ENCODE results near the gene BFAR. TPM values are rescaled to one million over a fixed set of nuclear protein-coding genes. Genes with fewer than 3 reads are reported as not detected.

BFAR gene
- total RNA-seq = 76.9 and 98.9 TPM in 2 replicates
- polyA plus RNA-seq = 44.0 and 44.6 TPM in 2 replicates

- peak within 1 kb of the TSS; percentile 77 for H2AFZ ChIP-seq
- H3K9me2 ChIP-seq (replicated peaks; ENCODE audit: insufficient read depth) = no peaks in the 10 kb centered on the region
- H3K4me2 ChIP-seq = peak within 1 kb of the TSS; percentile 89
- H3K27ac ChIP-seq = peak within 1 kb of the TSS; percentile 97
- peaks cover 68% of the 10 kb centered on the region for H3K79me2 ChIP-seq
- no peaks in the 10 kb centered on the region for H3K9me3 ChIP-seq (ENCODE audit: low read depth)
- no peaks in the 10 kb centered on the region for H3K27me3 ChIP-seq
- H3K36me3 ChIP-seq (replicated peaks; ENCODE audit: insufficient read depth, low read depth) = no peaks in the 10 kb centered on the region
- peaks cover 18% of the 10 kb centered on the region for H4K20me1 ChIP-seq (ENCODE audit: insufficient read depth, poor library complexity, severe bottlenecking)
- DNase-seq (ENCODE audit: low spot score) = peak; percentile 99
- H3K4me3 ChIP-seq = peak within 1 kb of the TSS; percentile 87
- peaks cover 47% of the 10 kb centered on the region for H3K4me1 ChIP-seq (ENCODE audit: insufficient read depth)
- TF ChIP-seq EZH2 (IDR thresholded peaks at IDR 0.05; ENCODE audit: borderline replicate concordance) (no peak), CTCF (IDR thresholded peaks at IDR 0.05; ENCODE audit: poor library complexity) (no peak), EZH2phosphoT487 (IDR thresholded peaks at IDR 0.05; ENCODE audit: low read depth, severe bottlenecking, unreplicated experiment) (no peak)
- under 1% methylated on average over 64 of the region's 69 CpGs for WGBS (ENCODE audit: low lambda C conversion rate, missing lambda C conversion rate)
Measured at GRCh38 chr16:14632693-14633569, at the start of gene BFAR. TSS of gene BFAR (plus strand) at chr16:14632951. CDS start at chr16:14644347, 11,396 bp downstream.

- DNase-seq (ENCODE audit: low spot score) = no peak
- Histone ChIP-seq H3K27ac (no peak overlapping the region), H3K27me3 (no peaks in the 10 kb centered on the region), H2AFZ (no peak overlapping the region), H3K4me1 (ENCODE audit: insufficient read depth) (no peaks in the 10 kb centered on the region), H3K9me2 (replicated peaks; ENCODE audit: insufficient read depth) (no peaks in the 10 kb centered on the region), H3K79me2 (no peaks in the 10 kb centered on the region), H3K9me3 (ENCODE audit: low read depth) (no peaks in the 10 kb centered on the region), H3K4me3 (no peak overlapping the region), H4K20me1 (ENCODE audit: insufficient read depth, poor library complexity, severe bottlenecking) (no peaks in the 10 kb centered on the region), H3K4me2 (no peak overlapping the region), H3K36me3 (replicated peaks; ENCODE audit: insufficient read depth, low read depth) (no peaks in the 10 kb centered on the region)
- TF ChIP-seq CTCF (IDR thresholded peaks at IDR 0.05; ENCODE audit: poor library complexity) (no peak), EZH2phosphoT487 (IDR thresholded peaks at IDR 0.05; ENCODE audit: low read depth, severe bottlenecking, unreplicated experiment) (no peak), EZH2 (IDR thresholded peaks at IDR 0.05; ENCODE audit: borderline replicate concordance) (no peak)
- WGBS (ENCODE audit: low lambda C conversion rate, missing lambda C conversion rate) = 95% methylated on average over 3 of the region's 3 CpGs
Measured at GRCh38 chr16:14585287-14585686, 47.5 kb upstream of the BFAR start.

- H3K36me3 ChIP-seq (replicated peaks; ENCODE audit: insufficient read depth, low read depth) = no peaks in the 10 kb centered on the region
- no peaks in the 10 kb centered on the region for H3K4me1 ChIP-seq (ENCODE audit: insufficient read depth)
- no peak overlapping the region for H3K27ac ChIP-seq
- no peaks in the 10 kb centered on the region for H3K9me3 ChIP-seq (ENCODE audit: low read depth)
- H3K79me2 ChIP-seq = no peaks in the 10 kb centered on the region
- no peak for DNase-seq (ENCODE audit: low spot score)
- no peaks in the 10 kb centered on the region for H3K9me2 ChIP-seq (replicated peaks; ENCODE audit: insufficient read depth)
- H2AFZ ChIP-seq = no peak overlapping the region
- no peak overlapping the region for H3K4me3 ChIP-seq
- no peaks in the 10 kb centered on the region for H3K27me3 ChIP-seq
- no peak overlapping the region for H3K4me2 ChIP-seq
- no peaks in the 10 kb centered on the region for H4K20me1 ChIP-seq (ENCODE audit: insufficient read depth, poor library complexity, severe bottlenecking)
- WGBS (ENCODE audit: low lambda C conversion rate, missing lambda C conversion rate) = 66% methylated on average over 3 of the region's 3 CpGs
- TF ChIP-seq CTCF (IDR thresholded peaks at IDR 0.05; ENCODE audit: poor library complexity) = no peak
- TF ChIP-seq EZH2 (IDR thresholded peaks at IDR 0.05; ENCODE audit: borderline replicate concordance) = no peak
- no peak for TF ChIP-seq EZH2phosphoT487 (IDR thresholded peaks at IDR 0.05; ENCODE audit: low read depth, severe bottlenecking, unreplicated experiment)
Measured at GRCh38 chr16:14586637-14587305, 46.0 kb upstream of the BFAR start.
